ENCODE results near the gene SETD3. TPM values are rescaled to one million over a fixed set of nuclear protein-coding genes. Genes with fewer than 3 reads are reported as not detected.

SETD3 gene
- total and polyA plus RNA-seq, 5 donors from 2014 or later = 26.5 to 38.1 (median 35.0) TPM

DNA sequence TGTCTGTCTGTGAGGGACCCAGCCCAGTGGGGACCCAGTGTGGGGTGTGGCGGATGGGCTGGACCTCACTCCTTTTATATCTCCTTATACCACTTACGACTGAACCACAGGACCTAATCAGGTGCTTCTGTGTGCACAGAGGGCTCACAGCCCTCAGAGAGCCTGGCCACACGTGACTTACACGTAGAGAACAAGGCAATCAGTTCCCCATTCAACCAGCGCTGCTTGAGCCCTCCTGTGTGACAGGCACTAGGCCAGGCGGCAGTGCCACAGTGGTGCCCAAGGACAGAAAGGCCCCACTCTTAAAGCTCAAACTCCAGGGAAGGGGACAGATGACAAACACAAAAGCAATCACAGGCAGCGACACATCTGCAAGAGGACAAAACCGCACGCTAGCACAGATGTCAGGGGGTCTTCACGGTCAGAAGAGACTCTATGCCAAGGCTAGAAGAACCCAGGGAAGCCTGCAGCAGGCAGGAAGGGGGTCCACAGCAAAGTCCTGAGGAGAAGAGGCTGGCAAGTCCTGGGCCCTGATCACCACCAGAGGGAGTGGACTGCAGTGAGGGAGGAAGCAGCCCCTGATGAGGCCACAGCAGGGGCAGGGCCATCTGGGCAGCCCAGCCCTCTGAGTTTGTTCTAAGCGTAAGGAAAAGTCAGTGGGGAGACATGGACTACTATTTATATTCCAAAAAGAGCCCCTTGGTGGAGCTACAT lies 39.3 kb downstream of the SETD3 start:
- no peak for ATAC-seq (ENCODE audit: low read depth in 2 of 2)
- Histone ChIP-seq H3K27ac (ENCODE audit: insufficient read depth, low read length, poor library complexity, severe bottlenecking) (no peak overlapping the region), H3K36me3 (ENCODE audit: control insufficient read depth, insufficient read depth, low read length) (peaks cover 25% of the 10 kb centered on the region), H3K4me3 (ENCODE audit: low read depth, low read length) (no peak overlapping the region), H3K27me3 (ENCODE audit: control insufficient read depth, insufficient read depth, low read length) (no peaks in the 10 kb centered on the region), H3K9me3 (ENCODE audit: control insufficient read depth in 2 of 2, low read length in 2 of 2) (no peaks in the 10 kb centered on the region), H3K4me1 (ENCODE audit: control insufficient read depth, insufficient read depth, low read length, poor library complexity, severe bottlenecking) (peaks cover 13% of the 10 kb centered on the region)
- no peak overlapping the region for H3K4me3 Mint-ChIP-seq
- no peaks in the 10 kb centered on the region for H3K27me3 Mint-ChIP-seq
- peak overlapping the region in 2 of 3 donors; percentile 2 to 50 for H3K27ac Mint-ChIP-seq
- no peak for DNase-seq
- H3K9me3 Mint-ChIP-seq = no peaks in the 10 kb centered on the region
- H3K4me1 Mint-ChIP-seq = peaks cover 17 to 39% (median 34%) of the 10 kb centered on the region in 4 donors
- H3K36me3 Mint-ChIP-seq = peaks cover 52% of the 10 kb centered on the region

DNA sequence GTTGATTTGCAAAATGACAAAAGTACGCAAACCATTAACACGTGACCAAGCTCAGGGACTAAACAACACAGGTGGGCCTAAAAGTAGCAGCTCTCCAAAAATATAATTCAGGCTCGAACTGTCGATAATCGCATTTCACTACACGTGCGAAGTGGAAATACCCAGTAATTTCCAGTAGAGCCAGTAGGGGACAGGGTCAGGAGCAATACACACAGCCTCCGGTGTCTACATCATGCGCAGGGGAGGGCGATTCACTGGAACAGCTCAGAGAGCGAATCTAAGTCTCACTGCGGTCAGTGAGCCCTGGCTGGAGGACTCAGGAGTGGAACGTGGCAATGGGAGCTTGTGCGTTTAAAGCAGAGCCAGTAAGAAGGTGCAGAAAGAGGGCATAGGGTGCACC lies 40.4 kb downstream of the SETD3 start:
- H3K36me3 ChIP-seq (ENCODE audit: control insufficient read depth, insufficient read depth, low read length) = peaks cover 15% of the 10 kb centered on the region
- H3K27me3 Mint-ChIP-seq = no peaks in the 10 kb centered on the region
- no peaks in the 10 kb centered on the region for H3K27me3 ChIP-seq (ENCODE audit: control insufficient read depth, insufficient read depth, low read length)
- H3K27ac ChIP-seq (ENCODE audit: insufficient read depth, low read length, poor library complexity, severe bottlenecking) = no peak overlapping the region
- no peaks in the 10 kb centered on the region for H3K9me3 ChIP-seq (ENCODE audit: control insufficient read depth in 2 of 2, low read length in 2 of 2)
- H3K27ac Mint-ChIP-seq = no peak overlapping the region
- DNase-seq = no peak
- no peak for ATAC-seq (ENCODE audit: low read depth in 2 of 2)
- H3K36me3 Mint-ChIP-seq = peaks cover 52% of the 10 kb centered on the region
- H3K4me1 ChIP-seq (ENCODE audit: control insufficient read depth, insufficient read depth, low read length, poor library complexity, severe bottlenecking) = peaks cover 17% of the 10 kb centered on the region
- H3K4me3 Mint-ChIP-seq = no peak overlapping the region
- peaks cover 27 to 47% (median 39%) of the 10 kb centered on the region in 4 donors for H3K4me1 Mint-ChIP-seq
- H3K4me3 ChIP-seq (ENCODE audit: low read depth, low read length) = no peak overlapping the region
- H3K9me3 Mint-ChIP-seq = no peaks in the 10 kb centered on the region

DNA sequence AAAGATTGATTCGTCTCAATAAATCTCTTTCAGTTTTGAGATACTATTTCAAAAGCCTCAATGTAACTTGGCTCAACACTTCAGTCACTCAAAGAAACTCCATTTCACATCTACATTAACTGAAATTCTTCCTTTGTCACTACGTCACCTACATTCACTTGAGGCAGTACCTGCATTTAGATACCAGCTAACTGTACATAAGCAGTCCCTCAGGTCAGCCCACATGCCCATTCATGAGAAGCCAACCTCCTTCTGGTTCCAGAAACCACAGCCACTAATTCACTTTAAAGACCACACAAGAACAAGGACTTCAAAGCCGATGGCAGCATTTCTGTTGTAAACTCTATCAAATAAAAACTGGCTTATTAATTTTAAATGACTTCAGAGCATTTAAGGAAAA lies 43.0 kb downstream of the SETD3 start:
- DNase-seq (no peak), ATAC-seq (ENCODE audit: low read depth in 2 of 2) (no peak)
- Histone ChIP-seq H3K27me3 (ENCODE audit: control insufficient read depth, insufficient read depth, low read length) (no peaks in the 10 kb centered on the region), H3K4me1 (ENCODE audit: control insufficient read depth, insufficient read depth, low read length, poor library complexity, severe bottlenecking) (peaks cover 17% of the 10 kb centered on the region), H3K4me3 (ENCODE audit: low read depth, low read length) (no peak overlapping the region), H3K27ac (ENCODE audit: insufficient read depth, low read length, poor library complexity, severe bottlenecking) (no peak overlapping the region), H3K9me3 (ENCODE audit: control insufficient read depth in 2 of 2, low read length in 2 of 2) (no peaks in the 10 kb centered on the region), H3K36me3 (ENCODE audit: control insufficient read depth, insufficient read depth, low read length) (peaks cover 18% of the 10 kb centered on the region)
- Mint-ChIP-seq H3K36me3 (peaks cover 59% of the 10 kb centered on the region), H3K9me3 (no peaks in the 10 kb centered on the region), H3K4me3 (peak overlapping the region in 2 of 4 donors; percentile 34 to 40), H3K27ac (peak overlapping the region in 2 of 3 donors; percentile 26 to 88), H3K27me3 (no peaks in the 10 kb centered on the region), H3K4me1 (peaks cover 33 to 49% (median 36%) of the 10 kb centered on the region in 4 donors)

DNA sequence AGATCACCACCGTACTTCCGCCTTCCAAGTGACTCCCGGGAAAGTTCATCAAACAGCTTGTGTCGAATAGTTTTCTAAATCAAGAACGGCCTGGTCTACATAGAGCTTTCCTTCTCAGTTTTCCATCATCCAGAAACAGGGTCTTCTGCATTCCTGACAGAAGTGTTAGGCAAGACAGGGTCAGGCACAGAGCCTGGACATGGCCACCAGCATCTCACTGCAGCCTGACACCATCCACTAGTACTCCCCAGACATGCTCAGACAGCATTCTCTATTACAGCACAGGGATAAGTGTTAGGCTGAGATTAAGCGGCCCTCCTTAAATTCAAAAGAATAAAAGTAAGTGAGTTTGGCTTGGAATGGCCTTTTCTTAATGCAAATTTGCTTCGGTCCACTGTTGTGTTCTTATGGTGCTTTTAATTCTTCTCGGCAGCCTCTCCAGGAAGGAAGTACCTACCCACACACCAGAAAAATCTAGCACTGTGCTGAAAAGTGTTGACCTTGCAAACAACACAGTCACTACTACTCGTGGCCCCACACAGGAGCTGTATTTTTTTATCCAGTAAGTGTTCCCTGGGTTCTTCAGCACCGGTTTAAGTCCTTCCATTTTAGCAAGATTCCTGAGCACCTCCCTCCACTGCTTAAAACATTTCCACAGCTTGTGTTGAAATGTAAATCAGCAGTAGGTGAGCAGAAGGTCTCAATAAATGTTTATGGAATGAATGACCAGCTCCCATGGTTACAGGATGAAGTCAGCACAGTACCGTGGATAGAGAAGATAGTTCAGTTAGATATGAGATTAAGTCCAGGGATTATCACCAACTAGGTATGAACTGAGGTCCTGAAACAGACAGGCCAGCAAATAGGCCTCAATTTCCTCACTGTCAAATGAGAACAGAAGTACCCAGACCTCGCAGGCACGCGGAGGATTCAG lies 44.1 kb downstream of the SETD3 start:
- peak overlapping the region; percentile 10 for H3K27ac ChIP-seq (ENCODE audit: insufficient read depth, low read length, poor library complexity, severe bottlenecking)
- Mint-ChIP-seq H3K9me3 (no peaks in the 10 kb centered on the region), H3K27ac (peak overlapping the region; percentile 26 to 88 (median 38)), H3K36me3 (peaks cover 59% of the 10 kb centered on the region), H3K4me1 (peaks cover 26 to 38% (median 27%) of the 10 kb centered on the region in 4 donors), H3K27me3 (no peaks in the 10 kb centered on the region), H3K4me3 (peak overlapping the region in 1 of 4 donors; percentile 46)
- DNase-seq (peak in 1 of 3 donors; percentile 56), ATAC-seq (ENCODE audit: low read depth in 2 of 2) (peak; percentile 43 to 63)
- peak overlapping the region; percentile 48 for H3K4me3 ChIP-seq (ENCODE audit: low read depth, low read length)
- H3K9me3 ChIP-seq (ENCODE audit: control insufficient read depth in 2 of 2, low read length in 2 of 2) = no peaks in the 10 kb centered on the region
- peaks cover 17% of the 10 kb centered on the region for H3K4me1 ChIP-seq (ENCODE audit: control insufficient read depth, insufficient read depth, low read length, poor library complexity, severe bottlenecking)
- H3K27me3 ChIP-seq (ENCODE audit: control insufficient read depth, insufficient read depth, low read length) = no peaks in the 10 kb centered on the region
- H3K36me3 ChIP-seq (ENCODE audit: control insufficient read depth, insufficient read depth, low read length) = peaks cover 19% of the 10 kb centered on the region

DNA sequence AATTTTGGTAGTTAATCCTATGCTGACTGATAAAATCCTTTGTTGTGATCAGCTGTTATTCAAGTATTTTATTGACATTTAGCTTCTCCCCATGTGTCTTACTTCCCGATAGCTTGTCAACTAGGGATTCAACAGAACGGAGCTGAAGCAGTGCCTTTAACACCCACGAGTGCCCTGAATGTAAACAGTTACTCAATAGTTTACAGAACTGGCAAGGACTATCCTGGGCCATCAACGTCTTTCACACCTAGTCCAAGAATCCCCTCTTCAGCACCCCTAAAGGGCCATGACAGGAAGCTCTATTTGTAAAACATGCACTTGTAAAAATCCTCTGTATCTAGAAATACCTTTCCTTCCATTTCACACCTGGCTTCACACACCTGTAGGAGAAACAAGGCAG lies 45.3 kb downstream of the SETD3 start:
- H3K4me1 Mint-ChIP-seq = peaks cover 25 to 33% (median 26%) of the 10 kb centered on the region in 4 donors
- peak overlapping the region in 1 of 4 donors; percentile 46 for H3K4me3 Mint-ChIP-seq
- ATAC-seq (ENCODE audit: low read depth in 2 of 2) = no peak
- Histone ChIP-seq H3K36me3 (ENCODE audit: control insufficient read depth, insufficient read depth, low read length) (peaks cover 22% of the 10 kb centered on the region), H3K27me3 (ENCODE audit: control insufficient read depth, insufficient read depth, low read length) (no peaks in the 10 kb centered on the region), H3K9me3 (ENCODE audit: control insufficient read depth in 2 of 2, low read length in 2 of 2) (no peaks in the 10 kb centered on the region), H3K4me1 (ENCODE audit: control insufficient read depth, insufficient read depth, low read length, poor library complexity, severe bottlenecking) (peaks cover 17% of the 10 kb centered on the region), H3K4me3 (ENCODE audit: low read depth, low read length) (no peak overlapping the region), H3K27ac (ENCODE audit: insufficient read depth, low read length, poor library complexity, severe bottlenecking) (no peak overlapping the region)
- no peak for DNase-seq
- peak overlapping the region in 1 of 3 donors; percentile 88 for H3K27ac Mint-ChIP-seq
- H3K9me3 Mint-ChIP-seq = no peaks in the 10 kb centered on the region
- H3K36me3 Mint-ChIP-seq = peaks cover 64% of the 10 kb centered on the region
- no peaks in the 10 kb centered on the region for H3K27me3 Mint-ChIP-seq

DNA sequence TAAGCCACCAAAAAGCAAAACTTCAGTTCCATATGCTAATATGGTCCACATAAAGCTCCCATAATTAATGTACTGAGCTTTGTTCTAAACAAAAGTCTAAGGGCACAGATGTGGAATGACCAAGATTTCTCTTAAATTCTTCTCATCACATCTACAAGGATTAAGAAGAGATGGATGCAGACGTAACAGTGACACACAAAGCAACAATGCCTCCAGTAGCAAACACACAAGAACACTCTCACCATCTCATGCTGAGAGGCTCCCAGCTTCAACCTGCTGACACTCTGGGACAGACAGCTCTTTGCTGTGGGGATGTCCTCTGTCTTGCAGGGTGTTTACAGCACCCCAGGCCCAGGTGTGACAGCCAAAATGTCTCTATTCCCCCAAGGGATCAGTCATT lies 48.2 kb downstream of the SETD3 start:
- Histone ChIP-seq H3K4me1 (ENCODE audit: control insufficient read depth, insufficient read depth, low read length, poor library complexity, severe bottlenecking) (peaks cover 15% of the 10 kb centered on the region), H3K4me3 (ENCODE audit: low read depth, low read length) (no peak overlapping the region), H3K9me3 (ENCODE audit: control insufficient read depth in 2 of 2, low read length in 2 of 2) (peaks cover 7 to 9% of the 10 kb centered on the region in 2 experiments), H3K27me3 (ENCODE audit: control insufficient read depth, insufficient read depth, low read length) (no peaks in the 10 kb centered on the region), H3K27ac (ENCODE audit: insufficient read depth, low read length, poor library complexity, severe bottlenecking) (no peak overlapping the region), H3K36me3 (ENCODE audit: control insufficient read depth, insufficient read depth, low read length) (peaks cover 43% of the 10 kb centered on the region)
- H3K4me1 Mint-ChIP-seq = peaks cover 18 to 28% (median 23%) of the 10 kb centered on the region in 4 donors
- peaks cover 0 to 5% (median 2%) of the 10 kb centered on the region in 7 donors for H3K9me3 Mint-ChIP-seq
- no peaks in the 10 kb centered on the region for H3K27me3 Mint-ChIP-seq
- H3K36me3 Mint-ChIP-seq = peaks cover 71% of the 10 kb centered on the region
- H3K4me3 Mint-ChIP-seq = no peak overlapping the region
- ATAC-seq (ENCODE audit: low read depth in 2 of 2) (no peak), DNase-seq (no peak)
- peak overlapping the region in 1 of 3 donors; percentile 26 for H3K27ac Mint-ChIP-seq

DNA sequence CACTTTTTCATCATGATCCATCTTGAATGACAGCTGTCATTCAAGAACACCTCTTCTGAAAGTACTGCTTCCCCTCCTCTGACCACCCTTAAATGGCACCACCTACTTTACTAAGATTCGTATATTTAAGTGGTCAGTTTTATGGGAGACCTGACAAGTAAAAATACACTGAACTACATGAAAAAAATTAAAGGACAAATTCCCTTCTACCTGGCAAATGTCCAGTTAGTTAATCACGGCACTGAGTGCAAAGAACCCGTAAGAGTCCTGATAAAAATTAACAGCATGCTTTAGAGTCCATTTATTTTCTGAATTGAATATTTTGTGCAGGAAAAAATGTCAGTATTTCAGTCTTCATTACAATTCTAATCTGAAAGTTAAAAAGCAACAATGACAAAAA lies 48.7 kb downstream of the SETD3 start:
- no peaks in the 10 kb centered on the region for H3K27me3 ChIP-seq (ENCODE audit: control insufficient read depth, insufficient read depth, low read length)
- no peak overlapping the region for H3K4me3 Mint-ChIP-seq
- ATAC-seq (ENCODE audit: low read depth in 2 of 2) (no peak), DNase-seq (no peak)
- H3K4me1 Mint-ChIP-seq = peaks cover 13 to 23% (median 19%) of the 10 kb centered on the region in 4 donors
- peaks cover 7 to 9% of the 10 kb centered on the region in 2 experiments for H3K9me3 ChIP-seq (ENCODE audit: control insufficient read depth in 2 of 2, low read length in 2 of 2)
- no peak overlapping the region for H3K27ac Mint-ChIP-seq
- H3K36me3 ChIP-seq (ENCODE audit: control insufficient read depth, insufficient read depth, low read length) = peaks cover 43% of the 10 kb centered on the region
- H3K4me3 ChIP-seq (ENCODE audit: low read depth, low read length) = no peak overlapping the region
- H3K9me3 Mint-ChIP-seq = peaks cover 0 to 5% (median 2%) of the 10 kb centered on the region in 7 donors
- H3K27me3 Mint-ChIP-seq = no peaks in the 10 kb centered on the region
- peaks cover 10% of the 10 kb centered on the region for H3K4me1 ChIP-seq (ENCODE audit: control insufficient read depth, insufficient read depth, low read length, poor library complexity, severe bottlenecking)
- H3K27ac ChIP-seq (ENCODE audit: insufficient read depth, low read length, poor library complexity, severe bottlenecking) = no peak overlapping the region
- H3K36me3 Mint-ChIP-seq = peaks cover 67% of the 10 kb centered on the region

All from CD4-positive, CD25-positive, alpha-beta regulatory T cell (primary cell).